A673 (cell line): Measurements from ENCODE around the gene PRPF38A. TPM values are rescaled to one million over a fixed set of nuclear protein-coding genes. Genes with fewer than 3 reads are reported as not detected.
A peak's percentile ranks its signal among the peaks of the same experiment; 100 is the strongest.

Source experiments
- BruUV-seq: library from RNA; stranded (reverse); fragments of 400-500 nt; replicated peaks from 2 replicates; lab custom pipeline; 2021; lab: Mats Ljungman, UMichigan
- CTCF ChIA-PET: fragments of 300-600 bp; sonication (Branson Sonifier 250); formaldehyde crosslinking; loops from one replicate; lab custom pipeline; 2022; ENCODE audit warnings: antibody characterized with exemption; lab: Charles Lee
- POLR2A ChIA-PET: fragments of 300-600 bp; sonication (Branson Sonifier 250); formaldehyde crosslinking; loops from one replicate; lab custom pipeline; 2022; ENCODE audit warnings: antibody characterized with exemption; ENCODE audit not compliant: low non-redundant PET; lab: Charles Lee
- DNase-seq: peaks from one replicate; pipeline ENCODE4 v3.0.0-alpha.2; 2015; ENCODE audit warnings: low spot score
- H3K27ac ChIP-seq: fragments of 200-600 bp; sonication (generic); 2 replicates; pipeline ENCODE4 v1.5.1; 2016; ENCODE audit warnings: mixed run types, low read depth, mild to moderate bottlenecking, mixed read lengths, antibody characterized with exemption, low read length; ENCODE audit not compliant: poor library complexity, severe bottlenecking
- H3K27me3 ChIP-seq: fragments of 200-600 bp; sonication (generic); replicated peaks from 2 replicates; pipeline ENCODE4 v1.6.1; 2017; ENCODE audit warnings: mixed run types, low read depth, mild to moderate bottlenecking, mixed read lengths, antibody characterized with exemption, low read length; ENCODE audit not compliant: insufficient read depth, poor library complexity
- H3K36me3 ChIP-seq: fragments of 200-600 bp; sonication (generic); 2 replicates; pipeline ENCODE4 v1.6.1; 2016; ENCODE audit warnings: mixed run types, mild to moderate bottlenecking, mixed read lengths, antibody characterized with exemption, low read length; ENCODE audit not compliant: insufficient read depth, poor library complexity, severe bottlenecking
- H3K4me1 ChIP-seq: fragments of 200-600 bp; sonication (generic); 2 replicates; pipeline ENCODE4 v1.6.1; 2017; ENCODE audit warnings: mixed run types, mild to moderate bottlenecking, mixed read lengths, antibody characterized with exemption, low read length; ENCODE audit not compliant: insufficient read depth, poor library complexity, severe bottlenecking
- H3K4me3 ChIP-seq: fragments of 200-600 bp; sonication (generic); 2 replicates; pipeline ENCODE4 v1.5.1; 2016; ENCODE audit warnings: low read depth, mixed run types, mild to moderate bottlenecking, mixed read lengths, low read length; ENCODE audit not compliant: poor library complexity, severe bottlenecking
- H3K9me3 ChIP-seq: fragments of 200-600 bp; sonication (generic); 2 replicates; pipeline ENCODE4 v1.6.1; 2016; ENCODE audit warnings: mixed run types, low read depth, mild to moderate bottlenecking, mixed read lengths, antibody characterized with exemption, low read length; ENCODE audit not compliant: poor library complexity, severe bottlenecking
- EZH2 ChIP-seq: fragments of 200-600 bp; sonication (generic); IDR thresholded peaks from 2 replicates; pipeline ENCODE4 v1.6.1; 2017; ENCODE audit warnings: borderline replicate concordance, low read depth, mild to moderate bottlenecking, mixed read lengths, antibody characterized with exemption, low read length; ENCODE audit not compliant: poor library complexity, severe bottlenecking
- intact Hi-C: fragments of 100-400 bp; cut with micrococcal nuclease; formaldehyde crosslinking; loops from one replicate; pipeline ENCODE4 v1.10.0; 2022; ENCODE audit not compliant: unreplicated experiment
- total RNA-seq: library from RNA; stranded (reverse); gene quantifications from 2 replicates; pipeline ENCODE4 v1.2.3, GENCODE V29; 2021
- TF ChIP-seq, protein P1 (sequence below): fragments of 300-800, 200-600 bp; sonication (generic); conservative IDR thresholded peaks from 2 replicates; pipeline ENCODE4 v1.5.1; 2017; ENCODE audit warnings: low read depth, mild to moderate bottlenecking, antibody characterized with exemption, low read length, moderate library complexity, mixed read lengths

Gene PRPF38A
- total RNA-seq, 1 experiment from 2014 or later: 95.7 TPM

GRCh38 chr1:52403566-52404115 is 761 bp upstream of the PRPF38A start:
- H3K27me3 ChIP-seq: no peaks in the 10 kb centered on the region
- peaks cover 13% of the 10 kb centered on the region for H3K4me1 ChIP-seq
- H3K36me3 ChIP-seq: peaks cover 44% of the 10 kb centered on the region
- H3K27ac ChIP-seq: peak overlapping the region; percentile 95
- intact Hi-C loops: loop anchor here (1.0 kb wide), 1 partner anchor 283 kb away; no protein-coding TSS in a partner anchor
- peak; percentile 73 for DNase-seq
- H3K4me3 ChIP-seq: peak overlapping the region; percentile 83
- TSS peak; percentile 51 for BruUV-seq
- no peak for TF ChIP-seq EZH2
- TF ChIP-seq, protein P1, sequence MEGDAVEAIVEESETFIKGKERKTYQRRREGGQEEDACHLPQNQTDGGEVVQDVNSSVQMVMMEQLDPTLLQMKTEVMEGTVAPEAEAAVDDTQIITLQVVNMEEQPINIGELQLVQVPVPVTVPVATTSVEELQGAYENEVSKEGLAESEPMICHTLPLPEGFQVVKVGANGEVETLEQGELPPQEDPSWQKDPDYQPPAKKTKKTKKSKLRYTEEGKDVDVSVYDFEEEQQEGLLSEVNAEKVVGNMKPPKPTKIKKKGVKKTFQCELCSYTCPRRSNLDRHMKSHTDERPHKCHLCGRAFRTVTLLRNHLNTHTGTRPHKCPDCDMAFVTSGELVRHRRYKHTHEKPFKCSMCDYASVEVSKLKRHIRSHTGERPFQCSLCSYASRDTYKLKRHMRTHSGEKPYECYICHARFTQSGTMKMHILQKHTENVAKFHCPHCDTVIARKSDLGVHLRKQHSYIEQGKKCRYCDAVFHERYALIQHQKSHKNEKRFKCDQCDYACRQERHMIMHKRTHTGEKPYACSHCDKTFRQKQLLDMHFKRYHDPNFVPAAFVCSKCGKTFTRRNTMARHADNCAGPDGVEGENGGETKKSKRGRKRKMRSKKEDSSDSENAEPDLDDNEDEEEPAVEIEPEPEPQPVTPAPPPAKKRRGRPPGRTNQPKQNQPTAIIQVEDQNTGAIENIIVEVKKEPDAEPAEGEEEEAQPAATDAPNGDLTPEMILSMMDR: no peak
- ChIA-PET POLR2A (interaction anchor here (0.6 to 0.8 kb wide), 2 partner anchors 149 to 389 kb away, joined by 3 to 10 read pairs; partner anchors contain the start of gene TUT4), CTCF (no interaction called here)
- no peaks in the 10 kb centered on the region for H3K9me3 ChIP-seq

DNA sequence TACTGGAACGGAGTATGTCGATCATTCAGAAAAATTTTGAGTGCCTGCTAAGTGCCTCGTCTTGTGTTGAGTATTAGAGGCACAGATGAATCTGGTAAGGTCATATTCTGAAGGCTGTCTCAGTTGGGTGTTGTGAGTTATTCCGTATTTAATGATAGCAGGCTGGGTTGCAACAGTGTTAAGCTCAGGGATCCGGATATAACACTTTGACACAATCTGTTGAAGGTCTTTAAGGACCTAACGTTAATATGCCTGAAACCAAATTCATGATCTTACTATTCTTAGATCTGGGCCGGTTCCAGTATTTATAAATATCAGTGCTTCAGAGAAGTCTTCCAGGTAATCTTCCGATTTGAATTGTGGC is 555 bp downstream of the PRPF38A start:
- intact Hi-C loops: no loop called here
- no peak for TF ChIP-seq EZH2
- TF ChIP-seq, protein P1: no peak
- Histone ChIP-seq H3K27me3 (no peaks in the 10 kb centered on the region), H3K27ac (peak overlapping the region; percentile 95), H3K4me1 (peaks cover 13% of the 10 kb centered on the region), H3K4me3 (peak overlapping the region; percentile 83), H3K36me3 (peaks cover 52% of the 10 kb centered on the region), H3K9me3 (no peaks in the 10 kb centered on the region)
- CTCF ChIA-PET: interaction anchor here (0.9 kb wide), 1 partner anchor 281 kb away, joined by 3 read pairs; no protein-coding TSS in a partner anchor
- POLR2A ChIA-PET: interaction anchor here (1.2 kb wide), 1 partner anchor 350 kb away, joined by 3 read pairs; the partner anchor contains the start of gene TXNDC12
- DNase-seq: no peak
- BruUV-seq: no TSS peak

- POLR2A ChIA-PET: no interaction called here
These were observed 9.1 kb downstream of the PRPF38A start for GRCh38 chr1:52413410-52413989.

More at GRCh38 chr1:52413410-52413989, 9.1 kb downstream of the PRPF38A start:
- Histone ChIP-seq H3K4me1 (no peaks in the 10 kb centered on the region), H3K4me3 (no peak overlapping the region), H3K27ac (no peak overlapping the region), H3K27me3 (no peaks in the 10 kb centered on the region), H3K9me3 (no peaks in the 10 kb centered on the region), H3K36me3 (peaks cover 88% of the 10 kb centered on the region)
- no peak for DNase-seq
- TF ChIP-seq EZH2: no peak
- TF ChIP-seq, protein P1: no peak
- CTCF ChIA-PET: no interaction called here
- BruUV-seq: no TSS peak
- intact Hi-C loops: no loop called here
